Lung (tissue), 12 donors: ENCODE measurements around the gene SLC4A1AP. TPM values are rescaled to one million over a fixed set of nuclear protein-coding genes. Genes with fewer than 3 reads are reported as not detected.
"Not testable (repeated sequence)": the region's sequence is repeated elsewhere in the genome, so short reads cannot be mapped to it uniquely, and the experiment has no call there.

ENCODE experiments used
- ATAC-seq: fragments of 200-7000 bp; cut with Tn5 transposase; one replicate; pipeline ENCODE4 v1.9.1; 2020; ENCODE audit warnings: moderate number of reproducible peaks; ENCODE audit not compliant: insufficient read depth, low FRiP score
- DNase-seq, 3 donors: peaks; one replicate each; pipeline ENCODE4 v3.0.0-alpha.2; 2013 to 2017
- H3K27ac ChIP-seq, 2 donors: one replicate each; pipeline ENCODE4 v1.5.1; 2013; ENCODE audit warnings: mild to moderate bottlenecking in 2 of 2, moderate library complexity in 2 of 2, control low read depth in 1 of 2, inconsistent platforms in 1 of 2, low read depth in 1 of 2, low read length in 1 of 2
- H3K27me3 ChIP-seq, 3 donors: one replicate each; pipeline ENCODE4 v1.5.1; 2013; ENCODE audit warnings: low read length in 2 of 3; ENCODE audit not compliant: control insufficient read depth in 3 of 3, insufficient read depth in 3 of 3
- H3K36me3 ChIP-seq, 4 donors: one replicate each; pipeline ENCODE4 v1.5.1; 2013; ENCODE audit warnings: low read length in 4 of 4, mild to moderate bottlenecking in 1 of 4, moderate library complexity in 1 of 4; ENCODE audit not compliant: control insufficient read depth in 4 of 4, insufficient read depth in 4 of 4
- H3K4me1 ChIP-seq, 5 donors: one replicate each; pipeline ENCODE4 v1.5.1; 2013; ENCODE audit warnings: low read length in 5 of 5, mild to moderate bottlenecking in 2 of 5, moderate library complexity in 1 of 5; ENCODE audit not compliant: control insufficient read depth in 5 of 5, insufficient read depth in 5 of 5
- H3K4me3 ChIP-seq: one replicate; pipeline ENCODE4 v1.5.1; 2013; ENCODE audit warnings: mild to moderate bottlenecking, control low read depth, moderate library complexity
- H3K9ac ChIP-seq, 2 donors: one replicate each; pipeline ENCODE4 v1.5.1; 2013; ENCODE audit warnings: low read length in 2 of 2, control low read depth in 1 of 2; ENCODE audit not compliant: insufficient read depth in 1 of 2
- H3K9me3 ChIP-seq, 4 donors: one replicate each; pipeline ENCODE4 v1.5.1; 2013; ENCODE audit warnings: low read length in 3 of 4, mild to moderate bottlenecking in 1 of 4, moderate library complexity in 1 of 4; ENCODE audit not compliant: control insufficient read depth in 4 of 4, insufficient read depth in 3 of 4
- CTCF ChIP-seq: IDR thresholded peaks from 2 replicates; pipeline ENCODE4 v1.5.1; 2012; ENCODE audit warnings: mild to moderate bottlenecking; ENCODE audit errors: control extremely low read depth, extremely low read depth
- WGBS, 2 donors: extraction: QIAGEN DNeasy Blood & Tissue Kit; methylation state at CpG; one replicate each; pipeline ENCODE4 v1.1.7; 2013; 5-methylcytosine and 5-hydroxymethylcytosine counted together
- polyA plus RNA-seq, 2 donors: library from polyadenylated mRNA; stranded (reverse); fragments of 200-250 nt; gene quantifications; one replicate each; pipeline ENCODE4 v1.2.1, GENCODE V29; 2013
- total RNA-seq, 2 donors: library from RNA; depleted of rRNA in 1 of 2; stranded (reverse); fragments of >200 nt in 1 of 2; gene quantifications; one replicate each; pipeline ENCODE4 v1.2.1, GENCODE V29; 2014 to 2021
- donor health status: control.
- donor health status: control.
- donor health status: Bipolar disorder and iron deficiency.
- donor health status: healthy.
- donor health status: DM: yes; HTN: yes; CAD: no.

The SLC4A1AP gene
- total and polyA plus RNA-seq, 4 donors, result 14.0 to 28.6 (median 17.9) TPM

GRCh38 chr2:27621524-27621923 is 42.2 kb upstream of the SLC4A1AP start:
- Histone ChIP-seq H3K27me3 (no peaks in the 10 kb centered on the region), H3K9me3 (no peaks in the 10 kb centered on the region), H3K36me3 (peaks cover 17 to 43% (median 25%) of the 10 kb centered on the region in 4 donors), H3K4me1 (no peaks in the 10 kb centered on the region), H3K9ac (no peak overlapping the region), H3K27ac (no peak overlapping the region), H3K4me3 (no peak overlapping the region)
- DNase-seq (no peak), ATAC-seq (no peak)
- no peak for TF ChIP-seq CTCF
- WGBS, 2 donors, result 47 to 85% methylated on average over 1 of the region's 1 CpG

- Histone ChIP-seq H3K4me1 (peaks cover 0 to 4% (median 2%) of the 10 kb centered on the region in 5 donors), H3K9ac (no peak overlapping the region), H3K27me3 (no peaks in the 10 kb centered on the region), H3K9me3 (no peaks in the 10 kb centered on the region), H3K4me3 (no peak overlapping the region), H3K27ac (no peak overlapping the region), H3K36me3 (peaks cover 11 to 32% (median 16%) of the 10 kb centered on the region in 4 donors)
- ATAC-seq (no peak), DNase-seq (no peak)
- 90 to 93% methylated on average over 3 of the region's 3 CpGs for WGBS, 2 donors
- no peak for TF ChIP-seq CTCF
These were observed 40.7 kb upstream of the SLC4A1AP start for GRCh38 chr2:27622921-27623384.

GRCh38 chr2:27624943-27625342 is 38.7 kb upstream of the SLC4A1AP start:
- H3K27me3 ChIP-seq, result no peaks in the 10 kb centered on the region

GRCh38 chr2:27626323-27626722 is 37.4 kb upstream of the SLC4A1AP start:
- H3K36me3 ChIP-seq, result peaks cover 6 to 27% (median 15%) of the 10 kb centered on the region in 4 donors
- WGBS, 2 donors, result 67 to 72% methylated on average over 1 of the region's 1 CpG
- H3K4me1 ChIP-seq, result peaks cover 0 to 11% (median 7%) of the 10 kb centered on the region in 5 donors
- DNase-seq, result peak in 1 of 3 donors; percentile 3
- not testable (repeated sequence) for H3K4me3 ChIP-seq, H3K9me3 ChIP-seq, H3K27ac ChIP-seq, H3K9ac ChIP-seq, H3K27me3 ChIP-seq, ATAC-seq

More at GRCh38 chr2:27624943-27625342, 38.7 kb upstream of the SLC4A1AP start:
- DNase-seq (no peak), ATAC-seq (no peak)
- Histone ChIP-seq H3K36me3 (peaks cover 10 to 26% (median 16%) of the 10 kb centered on the region in 4 donors), H3K9ac (no peak overlapping the region), H3K4me3 (no peak overlapping the region), H3K4me1 (peaks cover 0 to 11% (median 7%) of the 10 kb centered on the region in 5 donors), H3K27ac (no peak overlapping the region), H3K9me3 (no peaks in the 10 kb centered on the region)
- no peak for TF ChIP-seq CTCF

GRCh38 chr2:27626921-27627320 is 36.8 kb upstream of the SLC4A1AP start:
- 14 to 45% methylated on average over 3 of the region's 3 CpGs for WGBS, 2 donors
- not testable (repeated sequence) for H3K9ac ChIP-seq, H3K9me3 ChIP-seq, H3K27me3 ChIP-seq, H3K4me3 ChIP-seq, ATAC-seq
- H3K4me1 ChIP-seq, result peaks cover 0 to 11% (median 7%) of the 10 kb centered on the region in 5 donors
- peak in 1 of 3 donors; percentile 3 for DNase-seq
- H3K36me3 ChIP-seq, result peaks cover 4 to 24% (median 16%) of the 10 kb centered on the region in 4 donors
- peak overlapping the region in 1 of 2 donors; percentile 17 for H3K27ac ChIP-seq
